D341Med (cell line): ENCODE results near the gene TPM3.
"Not testable (repeated sequence)": the region's sequence is repeated elsewhere in the genome, so short reads cannot be mapped to it uniquely, and the experiment has no call there.

Experiments
- DNase-seq: peaks from one replicate; pipeline ENCODE4 v3.0.0; 2012; ENCODE audit warnings: low spot score

TPM3 gene

GRCh38 chr1:154191990-154192461 lies at the start of gene TPM3:
Gene TPM3 (minus strand): TSS chr1:154192100. CDS start chr1:154192018, 82 bp downstream.
- no peak for DNase-seq

DNA sequence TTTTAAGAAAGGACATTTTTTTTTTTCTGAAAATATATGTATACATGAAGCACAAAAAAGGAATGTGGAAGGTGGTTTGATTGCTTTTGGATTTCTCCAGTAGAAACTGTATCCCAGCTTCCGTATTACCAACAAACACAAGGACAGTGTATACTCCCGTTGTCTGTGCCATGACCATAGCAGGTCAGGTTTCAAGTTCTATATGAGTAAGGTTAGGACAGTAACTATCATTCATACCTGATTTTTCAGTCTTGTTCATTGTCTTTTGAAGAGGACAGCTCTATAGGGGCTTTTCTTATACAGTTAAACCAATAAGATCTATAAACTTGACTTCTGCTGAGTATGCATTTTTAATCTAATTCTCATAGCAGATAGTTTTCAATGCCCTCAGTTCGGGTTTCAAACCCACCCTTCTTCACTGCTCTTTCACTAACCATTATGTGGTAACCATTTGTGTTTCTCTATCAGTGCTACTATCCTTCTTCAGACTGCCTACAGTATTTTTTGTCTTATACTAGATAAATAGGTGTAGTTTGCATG lies 48.5 kb upstream of the TPM3 start:
- no peak for DNase-seq

DNA sequence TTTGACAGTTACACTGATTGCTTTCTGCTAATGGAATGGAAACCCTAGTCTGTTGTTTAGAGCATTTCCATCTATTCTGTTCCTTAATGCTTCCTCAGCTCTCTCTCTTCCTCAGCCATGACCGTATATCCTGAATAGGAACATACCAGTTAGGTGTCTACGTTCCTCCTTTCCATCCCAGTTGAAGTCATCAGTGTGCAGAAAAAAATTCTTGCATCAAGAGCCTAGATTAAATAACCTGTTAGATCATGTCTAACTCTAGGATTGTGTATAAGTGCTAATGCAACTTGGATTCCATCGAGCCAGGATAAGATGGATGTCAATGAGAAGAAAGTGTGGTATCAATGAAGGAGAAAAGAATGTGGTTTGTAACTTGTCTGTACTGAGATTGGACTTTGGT lies 47.6 kb upstream of the TPM3 start:
- no peak for DNase-seq

- DNase-seq = no peak
Measured at GRCh38 chr1:154237880-154238506, 46.1 kb upstream of the TPM3 start.

GRCh38 chr1:154237435-154237834 lies 45.5 kb upstream of the TPM3 start:
- no peak for DNase-seq

GRCh38 chr1:154236855-154237254 lies 45.0 kb upstream of the TPM3 start:
- DNase-seq = no peak

DNA sequence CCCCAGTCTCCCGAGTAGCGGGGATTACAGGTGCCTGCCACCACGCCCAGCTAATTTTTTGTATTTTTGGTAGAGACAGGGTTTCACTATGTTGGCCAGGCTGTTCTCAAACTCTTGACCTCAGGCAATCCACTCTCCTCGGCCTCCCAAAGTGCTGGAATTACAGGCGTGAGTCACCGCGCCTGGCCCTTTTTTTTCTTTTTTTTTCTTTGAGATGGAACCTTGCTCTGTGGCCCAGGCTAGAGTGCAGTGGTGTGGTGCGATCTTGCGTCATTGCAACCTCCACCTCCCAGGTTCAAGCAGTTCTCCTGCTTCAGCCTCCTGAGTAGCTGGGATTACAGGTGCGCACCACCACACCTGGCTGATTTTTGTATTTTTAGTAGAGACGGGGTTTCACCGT lies 41.2 kb upstream of the TPM3 start:
- DNase-seq = not testable (repeated sequence)

DNA sequence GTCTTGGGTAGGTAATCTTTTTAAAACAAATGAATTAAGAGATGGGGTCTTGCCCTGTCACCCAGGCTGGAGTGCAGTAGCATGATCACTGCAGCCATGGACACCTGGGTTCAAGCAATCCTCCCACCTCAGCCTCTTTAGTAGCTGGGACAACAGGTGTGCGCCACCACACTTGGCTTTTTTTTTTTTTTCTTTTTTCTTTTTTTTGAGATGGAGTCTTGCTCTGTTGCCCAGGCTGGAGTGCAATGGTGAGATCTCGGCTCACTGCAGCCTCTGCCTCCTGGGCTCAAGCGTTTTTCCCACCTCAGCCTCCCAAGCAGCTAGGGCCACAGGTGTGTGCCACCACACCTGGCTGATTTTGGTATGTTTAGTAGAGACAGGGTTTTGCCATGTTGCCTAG lies 39.2 kb upstream of the TPM3 start:
- not testable (repeated sequence) for DNase-seq

DNA sequence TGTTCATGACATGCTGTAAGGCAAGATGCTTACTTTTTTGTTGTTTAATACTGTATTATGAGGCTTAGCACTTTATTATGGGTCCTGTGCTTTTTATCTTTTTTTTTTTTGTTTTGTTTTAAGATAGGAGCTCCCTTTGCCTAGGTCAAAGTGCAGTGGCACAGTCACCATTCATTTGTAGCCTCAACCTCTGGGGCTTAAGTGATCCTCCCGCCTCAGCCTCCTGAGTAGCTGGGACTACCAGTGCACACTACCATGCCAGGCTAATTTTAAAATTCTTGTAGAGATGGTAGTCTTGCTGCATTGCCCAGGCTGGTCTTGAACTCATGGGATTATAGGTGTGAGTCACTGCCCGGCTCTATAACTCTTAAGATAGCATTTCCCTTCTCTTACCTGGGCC lies 33.5 kb upstream of the TPM3 start:
- DNase-seq = no peak

DNA sequence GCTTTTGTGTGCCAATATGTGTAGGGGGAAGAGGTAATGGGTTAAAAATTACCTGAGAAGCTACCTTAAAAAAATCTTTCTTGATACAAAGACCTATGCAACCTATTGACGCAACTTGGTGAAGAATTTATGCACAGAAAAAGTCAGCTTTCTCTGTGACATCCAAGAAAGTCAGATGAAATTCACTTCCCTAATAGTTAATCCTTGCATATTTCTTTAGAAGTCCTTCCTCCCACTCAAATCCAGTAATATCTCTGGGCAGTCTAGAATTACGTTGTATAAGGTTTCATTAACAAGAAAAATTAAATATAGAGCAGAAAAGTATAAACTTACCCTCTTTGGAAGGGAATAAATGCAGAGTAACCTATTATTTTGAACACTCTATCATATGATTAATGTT lies 31.7 kb upstream of the TPM3 start:
- DNase-seq = no peak

DNA sequence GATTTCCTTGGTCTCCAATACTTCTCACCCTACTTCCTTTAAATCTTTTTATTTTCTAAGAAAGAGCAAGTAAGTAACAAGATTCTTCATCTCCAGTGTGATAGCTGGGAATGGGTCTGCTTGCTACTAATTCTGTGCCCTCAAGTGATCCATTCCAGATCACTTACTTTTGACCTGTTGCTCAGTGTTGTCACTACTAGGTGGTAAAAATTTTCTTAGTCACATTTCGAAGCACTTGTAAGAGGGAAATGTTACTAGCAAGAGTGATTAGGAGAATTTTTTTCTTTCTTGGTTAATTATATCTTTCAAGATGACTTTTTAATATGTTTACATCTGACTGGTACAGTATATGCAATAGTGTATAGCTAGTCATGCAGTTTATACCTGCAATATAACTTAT lies 31.0 kb upstream of the TPM3 start:
- no peak for DNase-seq

- no peak for DNase-seq
Measured at GRCh38 chr1:154222518-154222917, 30.6 kb upstream of the TPM3 start.

GRCh38 chr1:154221278-154222001 lies 29.5 kb upstream of the TPM3 start:
- peak; percentile 68 for DNase-seq

GRCh38 chr1:154220970-154221277 lies 29.0 kb upstream of the TPM3 start:
- DNase-seq = no peak

GRCh38 chr1:154220071-154220969 lies 28.4 kb upstream of the TPM3 start, which contains the start of gene UBAP2L:
Gene UBAP2L (plus strand): TSS chr1:154220955. CDS start chr1:154225124, 4,169 bp downstream.
- DNase-seq = peak; percentile 98

- no peak for DNase-seq
Measured at GRCh38 chr1:154219541-154219940, 27.6 kb upstream of the TPM3 start.

GRCh38 chr1:154218545-154218944 lies 26.6 kb upstream of the TPM3 start:
- no peak for DNase-seq

DNA sequence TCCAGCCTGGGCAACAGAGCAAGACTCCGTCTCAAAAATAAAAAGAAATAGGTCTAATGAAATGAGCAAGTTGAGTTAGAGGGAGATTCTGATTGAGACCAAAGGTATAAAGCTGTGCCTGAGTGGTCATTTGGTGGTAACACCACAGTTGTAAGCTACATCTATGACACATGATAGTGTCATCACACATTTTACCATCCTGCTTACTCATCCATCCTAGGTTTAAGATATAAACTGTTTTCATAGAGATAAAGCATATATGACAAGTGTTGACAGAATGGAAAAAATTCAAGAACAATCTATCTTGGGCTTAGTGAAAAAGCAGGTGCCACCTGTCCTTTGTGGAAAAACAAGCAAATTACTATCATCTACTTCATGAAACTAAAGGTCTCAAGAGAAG lies 21.4 kb upstream of the TPM3 start:
- no peak for DNase-seq

- DNase-seq = no peak
Measured at GRCh38 chr1:154212083-154212482, 20.2 kb upstream of the TPM3 start.

DNA sequence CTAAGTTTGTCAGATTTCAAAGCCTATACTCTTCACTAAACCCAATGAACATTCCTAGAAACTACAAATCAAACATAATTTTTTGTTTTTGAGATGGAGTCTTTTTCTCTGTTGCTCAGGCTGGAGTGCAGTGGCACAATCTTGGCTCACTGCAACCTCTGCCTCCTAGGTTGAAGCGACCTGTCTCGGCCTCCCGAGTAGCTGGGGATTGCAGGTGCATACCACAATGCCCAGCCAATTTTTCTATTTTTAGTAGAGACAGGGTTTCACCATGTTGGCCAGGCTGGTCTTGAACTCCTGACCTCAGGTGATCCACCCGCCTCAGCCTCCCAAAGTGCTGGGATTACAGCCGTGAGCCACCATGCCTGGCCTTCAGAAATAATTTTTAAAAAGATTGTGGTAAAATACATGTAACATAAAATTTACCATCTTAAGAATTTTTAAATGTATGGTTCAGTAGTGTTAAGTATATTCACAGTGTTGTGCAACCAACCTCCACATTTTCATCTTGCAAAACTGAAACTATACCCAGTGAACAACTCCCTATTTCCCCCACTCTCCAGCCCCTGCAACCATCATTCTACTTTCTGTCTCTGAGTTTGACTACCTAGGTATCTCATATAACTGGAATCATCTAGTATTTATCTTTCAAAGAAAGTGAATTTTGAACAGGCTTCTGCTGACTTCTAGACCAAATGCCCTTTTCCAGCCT lies 16.9 kb upstream of the TPM3 start:
- no peak for DNase-seq

GRCh38 chr1:154207262-154207661 lies 15.4 kb upstream of the TPM3 start:
- DNase-seq = no peak

GRCh38 chr1:154206196-154206595 lies 14.3 kb upstream of the TPM3 start, which contains the start of gene CFAP141:
Gene CFAP141 (minus strand): TSS chr1:154206333. CDS start chr1:154206307, 26 bp downstream.
- DNase-seq = no peak
